ENCODE data around the gene TRABD2B. TPM values are rescaled to one million over a fixed set of nuclear protein-coding genes. Genes with fewer than 3 reads are reported as not detected.

TRABD2B gene
- total and polyA plus RNA-seq, 2 experiments from 2014 or later: 1.6 to 2.0 TPM

- H3K27me3 Mint-ChIP-seq (ENCODE audit: insufficient read depth, low read depth, poor library complexity): peaks cover 15% of the 10 kb centered on the region
- Histone ChIP-seq H3F3A (replicated peaks; ENCODE audit: low read depth) (no peaks in the 10 kb centered on the region), H3K9me2 (ENCODE audit: insufficient read depth) (no peaks in the 10 kb centered on the region; the same call in 1 of the 2 replicates), H3K4me3 (no peak overlapping the region), H3K4me1 (ENCODE audit: insufficient read depth) (no peaks in the 10 kb centered on the region), H3K4me2 (no peak overlapping the region), H4K20me1 (replicated peaks; ENCODE audit: insufficient read depth) (no peaks in the 10 kb centered on the region), H3K27ac (ENCODE audit: low read depth) (no peak overlapping the region), H2AFZ (no peak overlapping the region), H3K36me3 (ENCODE audit: insufficient read depth) (no peaks in the 10 kb centered on the region), H3K79me2 (replicated peaks; ENCODE audit: insufficient read depth) (no peaks in the 10 kb centered on the region), H3K27me3 (ENCODE audit: insufficient read depth) (no peaks in the 10 kb centered on the region)
- TF ChIP-seq ZNF331 (CRISPR knock-in tag; IDR thresholded peaks at IDR 0.05; ENCODE audit: low read depth) (no peak), JUNB (IDR thresholded peaks at IDR 0.05; ENCODE audit: unreplicated experiment) (no peak), EZH2 (IDR thresholded peaks at IDR 0.05; ENCODE audit: low read depth, unreplicated experiment) (no peak), POLR2AphosphoS5 (IDR thresholded peaks at IDR 0.05; ENCODE audit: low read depth) (no peak), STAT1 (IDR thresholded peaks at IDR 0.05; ENCODE audit: unreplicated experiment) (no peak), CREB1 (CRISPR knock-in tag; IDR thresholded peaks at IDR 0.05; ENCODE audit: low read depth) (no peak), CTCF (conservative IDR thresholded peaks at IDR 0.05; ENCODE audit: low read depth in 2 of 2) (no peak)
- H3K27ac Mint-ChIP-seq: no peak overlapping the region
- no peak overlapping the region for H3K4me3 Mint-ChIP-seq
- no peak for DNase-seq (ENCODE audit: low spot score)
- no peaks in the 10 kb centered on the region; the same call in 2 of the 3 replicates for H3K9me3 Mint-ChIP-seq
- no peaks in the 10 kb centered on the region for H3K4me1 Mint-ChIP-seq
- no peak for ATAC-seq
- no peaks in the 10 kb centered on the region; the same call in 2 of the 3 replicates for H3K36me3 Mint-ChIP-seq (ENCODE audit: low read depth)
These were observed 200.6 kb downstream of the TRABD2B start for GRCh38 chr1:47796626-47797025.

DNA sequence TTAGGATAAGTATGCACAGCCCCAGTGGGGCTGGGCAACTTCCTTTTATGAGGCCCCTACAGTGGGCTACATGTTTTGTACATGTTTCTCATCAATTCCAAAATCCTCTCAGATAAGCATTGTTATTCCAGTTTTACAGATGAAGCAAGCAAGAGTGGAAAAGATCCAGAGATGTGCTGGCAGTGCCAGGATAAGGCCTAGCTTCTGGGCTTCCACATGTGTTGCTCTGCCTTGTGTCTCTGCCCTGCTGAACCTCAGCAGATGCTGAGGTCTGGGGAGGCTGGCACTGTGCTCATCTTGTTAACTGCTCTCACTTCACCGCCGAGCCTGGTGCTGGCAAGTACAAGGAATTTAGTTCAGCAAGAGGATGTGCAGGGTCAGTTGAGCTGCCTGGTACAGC is 202.1 kb downstream of the TRABD2B start:
- Histone ChIP-seq H3K4me3 (no peak overlapping the region), H3K4me2 (no peak overlapping the region), H2AFZ (no peak overlapping the region), H3K27ac (ENCODE audit: low read depth) (no peak overlapping the region), H3K79me2 (replicated peaks; ENCODE audit: insufficient read depth) (no peaks in the 10 kb centered on the region), H3K4me1 (ENCODE audit: insufficient read depth) (no peaks in the 10 kb centered on the region), H4K20me1 (replicated peaks; ENCODE audit: insufficient read depth) (no peaks in the 10 kb centered on the region), H3K27me3 (ENCODE audit: insufficient read depth) (no peaks in the 10 kb centered on the region), H3F3A (replicated peaks; ENCODE audit: low read depth) (no peaks in the 10 kb centered on the region), H3K9me2 (ENCODE audit: insufficient read depth) (no peaks in the 10 kb centered on the region), H3K36me3 (ENCODE audit: insufficient read depth) (no peaks in the 10 kb centered on the region)
- H3K36me3 Mint-ChIP-seq (ENCODE audit: low read depth): no peaks in the 10 kb centered on the region; the same call in 2 of the 3 replicates
- ATAC-seq (no peak), DNase-seq (ENCODE audit: low spot score) (no peak)
- no peak overlapping the region for H3K4me3 Mint-ChIP-seq
- no peaks in the 10 kb centered on the region; the same call in 2 of the 3 replicates for H3K9me3 Mint-ChIP-seq
- H3K4me1 Mint-ChIP-seq: no peaks in the 10 kb centered on the region
- H3K27me3 Mint-ChIP-seq (ENCODE audit: insufficient read depth, low read depth, poor library complexity): peaks cover 14% of the 10 kb centered on the region
- no peak overlapping the region for H3K27ac Mint-ChIP-seq
- TF ChIP-seq ZNF462 (CRISPR knock-in tag; IDR thresholded peaks at IDR 0.05) (no peak), JUNB (IDR thresholded peaks at IDR 0.05; ENCODE audit: unreplicated experiment) (no peak), CTCF (conservative IDR thresholded peaks at IDR 0.05; ENCODE audit: low read depth in 2 of 2) (no peak), EZH2phosphoT487 (IDR thresholded peaks at IDR 0.05; ENCODE audit: unreplicated experiment) (no peak)
